BLaER1 (cell line): ENCODE results near the gene AMFR.
"Not testable (repeated sequence)": the region's sequence is repeated elsewhere in the genome, so short reads cannot be mapped to it uniquely, and the experiment has no call there.

ENCODE experiments used
- H3K27ac ChIP-seq: shearing (Covaris generic); formaldehyde crosslinking; 2 replicates; pipeline ENCODE4 v1.8.1; 2022
- H3K27me3 ChIP-seq: shearing (Covaris generic); formaldehyde crosslinking; 2 replicates; pipeline ENCODE4 v1.8.1; 2022
- H3K36me3 ChIP-seq: shearing (Covaris generic); formaldehyde crosslinking; 2 replicates; pipeline ENCODE4 v1.8.1; 2022
- H3K4me1 ChIP-seq: shearing (Covaris generic); formaldehyde crosslinking; 2 replicates; pipeline ENCODE4 v1.8.1; 2022
- H3K4me2 ChIP-seq: shearing (Covaris generic); formaldehyde crosslinking; 2 replicates; pipeline ENCODE4 v1.8.1; 2022
- H3K4me3 ChIP-seq: shearing (Covaris generic); formaldehyde crosslinking; 2 replicates; pipeline ENCODE4 v1.8.1; 2022
- H3K9ac ChIP-seq: shearing (Covaris generic); formaldehyde crosslinking; 2 replicates; pipeline ENCODE4 v1.8.1; 2022
- H3K9me3 ChIP-seq: shearing (Covaris generic); formaldehyde crosslinking; 2 replicates; pipeline ENCODE4 v1.8.1; 2022
- H4K20me1 ChIP-seq: shearing (Covaris generic); formaldehyde crosslinking; 2 replicates; pipeline ENCODE4 v1.8.1; 2022
- Cebpa-rat ChIP-seq: shearing (Covaris generic); IDR thresholded peaks from 2 replicates; pipeline ENCODE4 v1.8.1; 2022

AMFR gene

GRCh38 chr16:56399486-56399885 lies 25.9 kb downstream of the AMFR start:
- Histone ChIP-seq H4K20me1 (no peaks in the 10 kb centered on the region), H3K27ac (no peak overlapping the region), H3K9me3 (no peaks in the 10 kb centered on the region), H3K9ac (no peak overlapping the region), H3K4me1 (no peaks in the 10 kb centered on the region), H3K27me3 (no peaks in the 10 kb centered on the region), H3K36me3 (peaks cover 54% of the 10 kb centered on the region), H3K4me3 (no peak overlapping the region), H3K4me2 (no peak overlapping the region)
- TF ChIP-seq Cebpa-rat, result no peak

- no peaks in the 10 kb centered on the region for H3K27me3 ChIP-seq
- H3K4me1 ChIP-seq, result no peaks in the 10 kb centered on the region
- H4K20me1 ChIP-seq, result no peaks in the 10 kb centered on the region
- no peak overlapping the region for H3K4me2 ChIP-seq
- no peaks in the 10 kb centered on the region for H3K9me3 ChIP-seq
- no peak for TF ChIP-seq Cebpa-rat
- no peak overlapping the region for H3K27ac ChIP-seq
- H3K36me3 ChIP-seq, result peaks cover 50% of the 10 kb centered on the region
- no peak overlapping the region for H3K9ac ChIP-seq
- no peak overlapping the region for H3K4me3 ChIP-seq
These were observed 26.3 kb downstream of the AMFR start for GRCh38 chr16:56399047-56399446.

GRCh38 chr16:56396724-56397123 lies 28.6 kb downstream of the AMFR start:
- H3K9ac ChIP-seq, H4K20me1 ChIP-seq, H3K27ac ChIP-seq, H3K4me3 ChIP-seq, H3K4me2 ChIP-seq, H3K27me3 ChIP-seq, H3K4me1 ChIP-seq, H3K9me3 ChIP-seq: not testable (repeated sequence)
- peaks cover 46% of the 10 kb centered on the region for H3K36me3 ChIP-seq

GRCh38 chr16:56389554-56389953 lies 35.8 kb downstream of the AMFR start:
- no peaks in the 10 kb centered on the region for H3K4me1 ChIP-seq
- H3K4me2 ChIP-seq, result no peak overlapping the region
- no peak overlapping the region for H3K4me3 ChIP-seq
- H3K36me3 ChIP-seq, result peaks cover 83% of the 10 kb centered on the region
- H3K27me3 ChIP-seq, result no peaks in the 10 kb centered on the region
- 0 out of 2 replicates have a peak, but pooled peaks cover 7% of the 10 kb centered on the region for H4K20me1 ChIP-seq
- H3K9ac ChIP-seq, result no peak overlapping the region
- TF ChIP-seq Cebpa-rat, result no peak
- H3K9me3 ChIP-seq, result no peaks in the 10 kb centered on the region
- no peak overlapping the region for H3K27ac ChIP-seq

- no peak for TF ChIP-seq Cebpa-rat
- H3K4me2 ChIP-seq, result no peak overlapping the region
- peaks cover 96% of the 10 kb centered on the region for H3K36me3 ChIP-seq
These were observed 37.1 kb downstream of the AMFR start for GRCh38 chr16:56388209-56388608.

GRCh38 chr16:56387396-56387795 lies 37.9 kb downstream of the AMFR start:
- Histone ChIP-seq H3K4me1 (no peaks in the 10 kb centered on the region), H3K9ac (no peak overlapping the region), H3K27me3 (no peaks in the 10 kb centered on the region), H3K9me3 (peaks cover 12% of the 10 kb centered on the region), H3K27ac (no peak overlapping the region), H3K4me2 (no peak overlapping the region), H3K4me3 (no peak overlapping the region), H4K20me1 (0 out of 2 replicates have a peak, but pooled peaks cover 7% of the 10 kb centered on the region), H3K36me3 (peaks cover 96% of the 10 kb centered on the region)
- TF ChIP-seq Cebpa-rat, result no peak

More at GRCh38 chr16:56388209-56388608, 37.1 kb downstream of the AMFR start:
- H3K9me3 ChIP-seq, result peaks cover 4% of the 10 kb centered on the region; the same call in 1 of the 2 replicates
- no peaks in the 10 kb centered on the region for H3K27me3 ChIP-seq
- no peak overlapping the region for H3K27ac ChIP-seq
- no peak overlapping the region for H3K9ac ChIP-seq
- no peaks in the 10 kb centered on the region for H3K4me1 ChIP-seq
- no peak overlapping the region for H3K4me3 ChIP-seq
- 0 out of 2 replicates have a peak, but pooled peaks cover 7% of the 10 kb centered on the region for H4K20me1 ChIP-seq

- Histone ChIP-seq H3K9me3 (peaks cover 44% of the 10 kb centered on the region), H3K27me3 (no peaks in the 10 kb centered on the region), H4K20me1 (0 out of 2 replicates have a peak, but pooled peaks cover 7% of the 10 kb centered on the region), H3K4me2 (no peak overlapping the region), H3K27ac (no peak overlapping the region), H3K4me3 (no peak overlapping the region), H3K36me3 (peaks cover 98% of the 10 kb centered on the region), H3K9ac (no peak overlapping the region), H3K4me1 (no peaks in the 10 kb centered on the region)
- no peak for TF ChIP-seq Cebpa-rat
These were observed 41.1 kb downstream of the AMFR start for GRCh38 chr16:56384074-56384721.

GRCh38 chr16:56382901-56383355 lies 42.4 kb downstream of the AMFR start:
- no peak for TF ChIP-seq Cebpa-rat
- Histone ChIP-seq H3K9me3 (peaks cover 49% of the 10 kb centered on the region), H3K9ac (no peak overlapping the region), H3K36me3 (peaks cover 97% of the 10 kb centered on the region), H3K4me2 (no peak overlapping the region), H3K4me1 (no peaks in the 10 kb centered on the region), H3K27ac (no peak overlapping the region), H4K20me1 (0 out of 2 replicates have a peak, but pooled peaks cover 6% of the 10 kb centered on the region), H3K27me3 (no peaks in the 10 kb centered on the region), H3K4me3 (no peak overlapping the region)

- peaks cover 94% of the 10 kb centered on the region for H3K36me3 ChIP-seq
- H3K27me3 ChIP-seq, result no peaks in the 10 kb centered on the region
- peaks cover 49% of the 10 kb centered on the region for H3K9me3 ChIP-seq
- H3K4me2 ChIP-seq, result no peak overlapping the region
- H4K20me1 ChIP-seq, result 0 out of 2 replicates have a peak, but pooled peaks cover 2% of the 10 kb centered on the region
- TF ChIP-seq Cebpa-rat, result no peak
- no peak overlapping the region for H3K9ac ChIP-seq
- no peaks in the 10 kb centered on the region for H3K4me1 ChIP-seq
- no peak overlapping the region for H3K27ac ChIP-seq
- no peak overlapping the region for H3K4me3 ChIP-seq
These were observed 42.9 kb downstream of the AMFR start for GRCh38 chr16:56382459-56382858.

- H3K27ac ChIP-seq, H4K20me1 ChIP-seq, H3K4me1 ChIP-seq, H3K4me3 ChIP-seq, H3K27me3 ChIP-seq, H3K9ac ChIP-seq, H3K4me2 ChIP-seq: not testable (repeated sequence)
- Histone ChIP-seq H3K36me3 (peaks cover 80% of the 10 kb centered on the region), H3K9me3 (peaks cover 49% of the 10 kb centered on the region)
These were observed 44.4 kb downstream of the AMFR start for GRCh38 chr16:56380778-56381485.

GRCh38 chr16:56379044-56379443 lies 46.3 kb downstream of the AMFR start:
- Histone ChIP-seq H4K20me1 (peaks cover 16% of the 10 kb centered on the region; the same call in 1 of the 2 replicates), H3K9me3 (peaks cover 49% of the 10 kb centered on the region), H3K4me3 (0 out of 2 replicates have a peak overlapping the region, but pooled peaks have one; percentile 11), H3K36me3 (peaks cover 75% of the 10 kb centered on the region)
- not testable (repeated sequence) for H3K4me1 ChIP-seq, H3K27me3 ChIP-seq, H3K9ac ChIP-seq, H3K4me2 ChIP-seq, H3K27ac ChIP-seq

GRCh38 chr16:56375792-56376191 lies 49.6 kb downstream of the AMFR start:
- peaks cover 71% of the 10 kb centered on the region for H3K36me3 ChIP-seq
- not testable (repeated sequence) for H3K9ac ChIP-seq, H3K27ac ChIP-seq, H3K27me3 ChIP-seq, H3K4me3 ChIP-seq, H3K4me2 ChIP-seq
- H3K4me1 ChIP-seq, result peaks cover 16% of the 10 kb centered on the region
- H4K20me1 ChIP-seq, result peaks cover 29% of the 10 kb centered on the region; the same call in 1 of the 2 replicates
- peaks cover 20% of the 10 kb centered on the region for H3K9me3 ChIP-seq
